ENCODE results near the gene EPC1. TPM values are rescaled to one million over a fixed set of nuclear protein-coding genes. Genes with fewer than 3 reads are reported as not detected.

Gene EPC1
- total and polyA plus RNA-seq, 7 donors: 13.2 to 54.3 (median 42.6) TPM

DNA sequence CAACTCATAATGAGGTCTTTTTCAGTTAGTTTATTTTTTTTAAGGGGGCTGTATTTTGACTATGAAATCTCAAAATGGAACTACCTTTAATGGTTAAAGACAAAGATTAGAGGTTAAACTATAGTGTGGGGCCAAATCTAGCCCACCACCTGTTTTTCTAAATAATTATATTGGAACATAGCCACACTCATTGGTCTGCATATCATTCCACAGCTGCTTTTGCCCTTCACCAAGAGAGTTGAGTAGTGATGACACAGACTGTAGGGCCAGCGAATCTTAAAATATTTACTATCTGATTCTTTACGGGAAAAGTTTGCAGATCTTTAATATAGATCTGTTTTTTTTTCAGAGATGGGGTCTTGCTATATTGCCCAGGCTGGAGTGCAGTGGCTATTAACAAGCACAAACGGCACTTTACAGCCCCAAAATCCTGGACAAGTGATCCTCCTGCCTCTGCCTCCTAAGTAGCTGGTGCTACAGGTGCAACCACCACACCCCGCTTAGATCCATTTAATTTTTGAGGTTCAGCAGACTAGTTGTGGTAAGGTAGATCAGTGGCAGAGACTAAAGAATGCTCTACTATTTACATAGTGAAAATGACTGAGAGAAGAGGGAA, 25.8 kb downstream of the EPC1 start:
- no peak for DNase-seq
- 94 to 95% methylated on average over 4 of the region's 4 CpGs for WGBS, 2 donors
- H3K27me3 ChIP-seq: no peaks in the 10 kb centered on the region
- H3K27ac ChIP-seq: no peak overlapping the region
- H3K36me3 ChIP-seq: no peaks in the 10 kb centered on the region
- H3K4me1 ChIP-seq: peaks cover 0 to 95% (median 87%) of the 10 kb centered on the region in 4 donors
- TF ChIP-seq POLR2AphosphoS5 (IDR thresholded peaks at IDR 0.05) (no peak), POLR2A (IDR thresholded peaks at IDR 0.05) (no peak), EP300 (IDR thresholded peaks at IDR 0.05) (no peak)
- TF ChIP-seq, protein P1, sequence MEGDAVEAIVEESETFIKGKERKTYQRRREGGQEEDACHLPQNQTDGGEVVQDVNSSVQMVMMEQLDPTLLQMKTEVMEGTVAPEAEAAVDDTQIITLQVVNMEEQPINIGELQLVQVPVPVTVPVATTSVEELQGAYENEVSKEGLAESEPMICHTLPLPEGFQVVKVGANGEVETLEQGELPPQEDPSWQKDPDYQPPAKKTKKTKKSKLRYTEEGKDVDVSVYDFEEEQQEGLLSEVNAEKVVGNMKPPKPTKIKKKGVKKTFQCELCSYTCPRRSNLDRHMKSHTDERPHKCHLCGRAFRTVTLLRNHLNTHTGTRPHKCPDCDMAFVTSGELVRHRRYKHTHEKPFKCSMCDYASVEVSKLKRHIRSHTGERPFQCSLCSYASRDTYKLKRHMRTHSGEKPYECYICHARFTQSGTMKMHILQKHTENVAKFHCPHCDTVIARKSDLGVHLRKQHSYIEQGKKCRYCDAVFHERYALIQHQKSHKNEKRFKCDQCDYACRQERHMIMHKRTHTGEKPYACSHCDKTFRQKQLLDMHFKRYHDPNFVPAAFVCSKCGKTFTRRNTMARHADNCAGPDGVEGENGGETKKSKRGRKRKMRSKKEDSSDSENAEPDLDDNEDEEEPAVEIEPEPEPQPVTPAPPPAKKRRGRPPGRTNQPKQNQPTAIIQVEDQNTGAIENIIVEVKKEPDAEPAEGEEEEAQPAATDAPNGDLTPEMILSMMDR (IDR thresholded peaks at IDR 0.05): no peak
- intact Hi-C loops (cut with DNase I): no loop called here
- H3K9me3 ChIP-seq: no peaks in the 10 kb centered on the region
- no peak overlapping the region for H3K4me3 ChIP-seq

DNA sequence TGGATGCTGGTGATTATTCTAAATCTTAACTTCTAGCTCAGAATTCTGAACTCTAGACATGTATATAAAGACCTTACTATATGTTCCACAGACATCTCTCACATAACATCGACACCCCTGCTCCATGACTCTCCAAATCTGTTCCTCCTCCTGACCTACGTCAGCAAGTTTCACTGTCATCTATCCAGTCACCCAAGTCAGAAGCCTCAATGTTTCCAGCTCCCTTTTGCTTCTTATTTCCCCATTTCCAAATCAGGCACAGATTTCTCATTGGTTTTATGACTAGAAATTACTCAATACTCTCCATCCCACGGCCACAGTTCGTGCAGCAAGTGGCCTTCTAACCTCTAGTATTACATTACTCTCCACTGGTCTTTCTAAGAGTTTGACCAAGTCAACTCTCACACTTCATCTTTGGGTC, 28.5 kb downstream of the EPC1 start:
- intact Hi-C loops (cut with DNase I): no loop called here
- Histone ChIP-seq H3K27ac (peak overlapping the region in 1 of 4 donors; percentile 17), H3K9me3 (no peaks in the 10 kb centered on the region), H3K4me1 (peaks cover 0 to 99% (median 86%) of the 10 kb centered on the region in 4 donors), H3K27me3 (no peaks in the 10 kb centered on the region), H3K4me3 (no peak overlapping the region), H3K36me3 (no peaks in the 10 kb centered on the region)
- DNase-seq: no peak
- WGBS, 2 donors: 69 to 75% methylated on average over 4 of the region's 4 CpGs
- TF ChIP-seq POLR2A (IDR thresholded peaks at IDR 0.05) (no peak), POLR2AphosphoS5 (IDR thresholded peaks at IDR 0.05) (peak in 1 of 4 donors; percentile 24)

DNA sequence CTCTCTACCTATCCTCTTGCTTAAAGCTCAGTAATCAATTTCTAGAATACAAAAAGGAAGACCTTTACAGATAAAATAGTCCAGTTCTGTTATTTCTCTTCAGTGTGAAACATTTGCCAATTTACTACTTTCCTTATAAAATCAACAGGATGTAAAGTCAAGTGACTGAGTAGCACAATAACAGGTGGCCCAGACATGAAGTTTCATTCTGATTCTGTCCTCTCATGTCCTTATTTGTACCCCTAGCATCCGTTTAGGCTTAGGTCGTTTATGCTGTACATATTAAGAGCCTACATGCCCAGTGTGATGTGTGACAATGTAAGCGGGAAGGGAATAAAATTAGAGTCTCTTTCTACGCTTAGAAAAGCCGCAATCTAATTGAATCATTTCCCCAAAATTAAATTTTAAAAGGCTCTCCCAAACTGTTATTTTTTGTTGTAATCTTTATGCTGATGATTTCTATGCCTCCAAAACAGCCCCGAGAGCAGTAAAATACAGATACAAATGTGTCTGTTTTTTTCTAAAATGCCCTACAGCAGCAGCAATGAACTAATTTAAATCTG, 29.1 kb downstream of the EPC1 start:
- Histone ChIP-seq H3K9me3 (no peaks in the 10 kb centered on the region), H3K4me3 (no peak overlapping the region), H3K36me3 (no peaks in the 10 kb centered on the region), H3K4me1 (peaks cover 0 to 99% (median 87%) of the 10 kb centered on the region in 4 donors), H3K27me3 (no peaks in the 10 kb centered on the region), H3K27ac (peak overlapping the region in 1 of 4 donors; percentile 17)
- 55 to 63% methylated on average over 6 of the region's 6 CpGs for WGBS, 2 donors
- intact Hi-C loops (cut with DNase I): no loop called here
- DNase-seq: no peak
- TF ChIP-seq POLR2A (IDR thresholded peaks at IDR 0.05): no peak
- TF ChIP-seq POLR2AphosphoS5 (IDR thresholded peaks at IDR 0.05): no peak
- TF ChIP-seq, protein P1 (IDR thresholded peaks at IDR 0.05): no peak
- no peak for TF ChIP-seq EP300 (IDR thresholded peaks at IDR 0.05)

DNA sequence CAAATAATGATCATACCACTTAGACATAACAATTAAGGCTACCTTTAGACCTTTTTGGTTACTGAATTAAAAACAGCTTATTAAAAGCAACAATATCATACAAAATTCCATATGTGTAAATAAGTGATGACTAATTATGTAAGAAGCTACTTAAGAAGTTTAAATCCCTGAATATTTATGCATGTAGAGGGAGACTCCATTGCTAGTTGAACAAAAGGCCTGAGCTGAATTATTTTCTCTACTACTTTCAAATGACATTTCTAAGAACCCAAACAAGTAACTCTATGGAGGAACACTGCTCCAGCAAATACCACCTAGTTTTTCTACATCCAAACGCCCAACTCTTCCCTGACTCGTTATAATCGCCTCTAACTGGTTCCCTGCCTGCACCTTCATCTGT, 31.5 kb downstream of the EPC1 start:
- WGBS, 2 donors: 75 to 84% methylated on average over 3 of the region's 3 CpGs
- H3K36me3 ChIP-seq: no peaks in the 10 kb centered on the region
- DNase-seq: no peak
- peaks cover 0 to 89% (median 79%) of the 10 kb centered on the region in 4 donors for H3K4me1 ChIP-seq
- H3K9me3 ChIP-seq: no peaks in the 10 kb centered on the region
- TF ChIP-seq EP300 (IDR thresholded peaks at IDR 0.05) (no peak), POLR2AphosphoS5 (IDR thresholded peaks at IDR 0.05) (no peak)
- intact Hi-C loops (cut with DNase I): no loop called here
- no peaks in the 10 kb centered on the region for H3K27me3 ChIP-seq
- H3K4me3 ChIP-seq: no peak overlapping the region
- H3K27ac ChIP-seq: no peak overlapping the region

DNA sequence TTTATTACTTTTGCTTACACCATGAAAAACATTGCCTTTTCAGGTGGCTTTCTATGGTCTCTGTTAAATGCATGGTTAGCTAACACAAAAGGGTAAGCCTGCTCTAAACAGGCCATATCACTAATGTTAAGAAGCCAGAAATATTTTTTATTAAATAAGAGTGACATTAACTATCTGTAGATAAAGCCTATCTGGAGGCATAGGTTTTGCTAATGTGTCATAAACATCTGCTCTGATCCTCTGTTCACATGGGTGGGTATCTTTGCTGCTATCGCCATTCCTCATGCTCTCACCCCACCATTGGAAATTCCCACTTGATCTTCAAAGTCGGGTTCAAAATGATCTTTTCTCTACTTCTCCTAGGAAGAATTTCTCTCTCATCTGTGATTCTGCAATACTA, 32.4 kb downstream of the EPC1 start:
- H3K4me1 ChIP-seq: peaks cover 0 to 81% (median 74%) of the 10 kb centered on the region in 4 donors
- no peaks in the 10 kb centered on the region for H3K36me3 ChIP-seq
- TF ChIP-seq POLR2A (IDR thresholded peaks at IDR 0.05): no peak
- TF ChIP-seq POLR2AphosphoS5 (IDR thresholded peaks at IDR 0.05): no peak
- TF ChIP-seq, protein P1 (IDR thresholded peaks at IDR 0.05): no peak
- TF ChIP-seq EP300 (IDR thresholded peaks at IDR 0.05): no peak
- H3K4me3 ChIP-seq: no peak overlapping the region
- intact Hi-C loops (cut with DNase I): no loop called here
- DNase-seq: no peak
- 81 to 94% methylated on average over 2 of the region's 2 CpGs for WGBS, 2 donors
- no peaks in the 10 kb centered on the region for H3K27me3 ChIP-seq
- no peaks in the 10 kb centered on the region for H3K9me3 ChIP-seq
- no peak overlapping the region for H3K27ac ChIP-seq

All from sigmoid colon (tissue), 7 donors.